HG03565 (cell line): Measurements from ENCODE around the gene GPR78.
"Not testable (repeated sequence)": the region's sequence is repeated elsewhere in the genome, so short reads cannot be mapped to it uniquely, and the experiment has no call there.

Experiments used
- ATAC-seq: cut with Tn5 transposase; IDR thresholded peaks from one replicate; pipeline ENCODE4 v1.9.1; 2021; ENCODE audit warnings: mild to moderate bottlenecking, moderate library complexity; ENCODE audit not compliant: unreplicated experiment

GPR78 gene

DNA sequence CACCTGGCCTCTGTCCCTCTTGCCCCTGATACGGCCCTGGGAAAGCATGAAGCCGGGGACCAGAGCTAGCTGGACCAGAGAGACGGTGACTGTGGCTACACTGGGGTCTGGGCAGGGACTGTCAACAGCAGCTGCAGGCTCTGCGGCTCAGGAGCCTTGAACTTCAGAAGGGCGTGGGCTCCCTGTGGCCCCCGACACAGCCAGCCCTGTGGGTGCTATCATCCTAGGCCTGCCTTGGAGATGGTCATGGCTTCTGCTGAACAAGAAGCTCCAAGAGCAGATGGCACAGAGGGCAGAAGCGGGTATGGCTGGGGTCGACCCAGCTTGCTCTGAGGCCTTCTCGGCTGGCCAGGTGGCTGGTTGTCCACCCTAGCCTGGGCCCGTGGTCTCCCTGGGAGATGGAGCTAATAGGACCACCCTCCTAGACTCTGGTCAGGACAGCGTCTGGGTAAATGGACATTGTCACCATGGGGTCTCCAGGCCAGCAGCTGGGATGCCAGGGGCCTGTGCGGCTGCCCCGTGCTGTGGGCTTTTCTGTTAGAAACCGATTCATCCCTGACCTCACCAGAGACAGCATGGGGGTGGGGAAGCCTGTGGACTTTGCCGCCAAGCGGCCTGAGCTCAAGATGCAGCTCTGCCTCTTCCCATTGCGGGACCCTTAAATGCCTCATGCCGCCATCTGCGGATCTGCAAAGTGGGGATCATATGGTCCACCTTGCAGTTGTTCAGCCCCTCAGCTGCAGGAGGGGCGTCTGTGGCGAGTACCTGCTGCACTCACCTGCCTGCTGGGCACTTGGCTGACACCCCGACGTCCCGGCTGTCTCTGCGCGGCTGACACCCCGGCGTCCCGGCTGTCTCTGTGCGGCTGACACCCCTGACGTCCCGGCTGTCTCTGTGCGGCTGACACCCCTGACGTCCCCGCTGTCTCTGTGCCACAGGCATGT is 33.5 kb downstream of the GPR78 start:
- ATAC-seq: no peak

DNA sequence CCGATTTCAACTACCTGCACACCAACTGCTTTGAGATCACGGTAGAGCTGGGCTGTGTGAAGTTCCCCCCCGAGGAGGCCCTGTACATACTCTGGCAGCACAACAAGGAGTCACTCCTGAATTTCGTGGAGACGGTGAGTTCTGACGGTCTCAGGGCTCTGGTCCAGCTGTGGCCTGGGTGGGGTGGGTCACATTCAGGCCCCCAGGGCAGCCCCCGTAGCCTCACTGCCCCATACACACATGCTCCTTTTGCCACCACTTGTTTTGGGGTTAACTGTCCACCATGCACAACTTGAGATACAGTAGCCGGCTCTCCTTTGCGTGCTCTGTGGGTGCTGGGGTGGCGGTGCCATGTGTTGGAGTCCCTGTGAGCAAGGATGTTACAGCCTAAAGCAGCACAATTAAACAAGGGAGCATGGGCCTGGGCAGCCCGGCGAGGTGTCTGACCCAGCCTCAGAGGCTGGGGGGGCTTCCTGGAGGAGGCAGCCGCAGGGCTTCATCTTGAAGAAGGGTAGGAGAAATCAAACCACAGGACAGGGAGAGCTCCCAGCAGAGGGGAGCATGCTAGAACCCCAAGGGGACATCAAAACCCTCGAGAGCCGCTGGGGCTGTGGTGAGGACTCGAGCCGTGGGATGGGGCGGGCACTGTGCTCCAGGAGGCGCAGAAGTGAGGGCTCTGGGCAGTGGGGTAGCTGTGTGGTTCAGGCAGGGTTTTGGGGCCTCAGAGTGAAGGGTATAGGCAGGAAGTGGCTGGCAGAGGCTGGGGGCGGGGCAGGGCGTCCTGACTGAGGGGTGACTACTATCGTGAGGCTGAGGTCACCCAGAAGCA is 34.4 kb downstream of the GPR78 start:
- no peak for ATAC-seq

DNA sequence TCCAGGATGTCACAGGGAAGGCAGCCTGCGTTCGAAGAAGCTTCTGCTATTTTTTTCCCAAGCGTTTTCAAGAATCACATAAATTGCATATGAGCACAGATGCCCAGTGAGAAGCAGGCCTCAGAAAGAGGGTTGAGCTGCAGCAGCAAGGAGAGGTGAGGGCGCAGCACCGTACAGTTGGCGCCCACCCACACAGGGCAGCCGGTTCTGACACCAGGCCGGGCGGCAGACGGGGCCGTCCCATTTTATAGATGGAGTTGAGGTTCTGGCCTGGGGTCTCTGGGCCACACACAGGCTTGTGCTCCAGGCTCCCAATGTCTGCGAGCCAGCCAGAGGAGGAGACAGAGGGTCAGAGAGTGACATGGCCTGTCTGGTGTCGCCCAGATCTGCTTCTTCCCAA is 35.2 kb downstream of the GPR78 start:
- no peak for ATAC-seq

DNA sequence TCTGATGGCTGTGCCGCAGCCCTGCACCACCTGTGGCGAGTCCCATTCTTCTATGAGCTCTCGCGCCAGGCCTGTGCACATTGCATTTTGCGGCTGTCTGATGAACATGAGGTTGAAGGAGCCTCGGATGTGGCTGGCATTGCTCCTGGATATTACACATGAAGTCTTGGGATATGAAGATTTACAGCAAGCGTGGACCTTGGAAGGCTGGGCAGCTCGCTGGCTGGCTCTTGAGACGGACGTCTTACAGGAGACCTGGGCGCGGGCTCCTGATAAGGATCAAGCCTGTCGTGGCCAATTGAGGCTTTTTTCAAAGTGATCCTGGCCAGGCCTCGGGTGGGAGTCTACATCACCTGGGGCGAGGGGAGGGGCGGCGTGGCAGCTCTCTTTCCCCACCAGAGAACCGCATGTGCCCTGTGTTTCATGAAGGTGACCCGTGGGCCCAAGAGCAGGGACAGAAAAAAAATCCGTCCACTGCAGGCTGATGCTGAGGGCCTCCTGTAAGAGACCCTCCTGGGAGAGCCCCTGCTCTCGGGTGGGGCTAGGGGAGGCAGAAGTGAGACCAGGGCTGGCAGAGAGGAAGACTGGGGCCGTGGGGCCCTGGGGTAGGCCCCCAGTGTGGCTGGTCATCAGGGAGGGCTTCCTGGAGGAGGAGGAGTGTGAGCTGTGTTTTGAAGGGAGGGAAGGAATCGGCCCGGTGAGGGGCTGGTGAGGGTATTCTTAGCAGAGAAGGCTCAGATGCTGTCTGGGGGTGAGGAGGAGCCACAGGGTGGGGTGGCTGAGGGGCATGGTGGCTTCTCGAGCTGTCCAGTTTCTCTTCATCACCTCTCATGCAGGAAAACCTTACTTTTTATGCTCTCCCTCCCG is 36.0 kb downstream of the GPR78 start:
- ATAC-seq: no peak

DNA sequence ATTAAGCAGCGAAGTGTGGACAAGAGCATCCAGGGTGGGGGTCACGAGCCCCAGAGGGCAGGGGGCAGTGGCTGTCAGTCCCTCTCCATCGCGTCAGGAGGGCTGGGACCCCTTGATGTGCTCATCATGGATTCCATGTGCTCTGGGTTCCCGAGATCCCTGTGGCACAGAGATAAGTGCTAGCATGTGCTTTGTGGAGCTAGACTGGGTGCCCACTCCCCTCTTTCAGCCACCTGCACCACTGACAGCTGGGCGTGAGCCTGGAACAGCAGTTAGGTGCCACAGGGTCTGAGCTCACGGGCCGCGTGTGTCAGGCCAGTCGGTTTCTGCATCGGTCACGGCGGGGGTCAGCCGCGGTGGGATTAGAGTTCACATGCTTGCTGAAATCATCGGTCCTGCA is 36.6 kb downstream of the GPR78 start:
- ATAC-seq: no peak

DNA sequence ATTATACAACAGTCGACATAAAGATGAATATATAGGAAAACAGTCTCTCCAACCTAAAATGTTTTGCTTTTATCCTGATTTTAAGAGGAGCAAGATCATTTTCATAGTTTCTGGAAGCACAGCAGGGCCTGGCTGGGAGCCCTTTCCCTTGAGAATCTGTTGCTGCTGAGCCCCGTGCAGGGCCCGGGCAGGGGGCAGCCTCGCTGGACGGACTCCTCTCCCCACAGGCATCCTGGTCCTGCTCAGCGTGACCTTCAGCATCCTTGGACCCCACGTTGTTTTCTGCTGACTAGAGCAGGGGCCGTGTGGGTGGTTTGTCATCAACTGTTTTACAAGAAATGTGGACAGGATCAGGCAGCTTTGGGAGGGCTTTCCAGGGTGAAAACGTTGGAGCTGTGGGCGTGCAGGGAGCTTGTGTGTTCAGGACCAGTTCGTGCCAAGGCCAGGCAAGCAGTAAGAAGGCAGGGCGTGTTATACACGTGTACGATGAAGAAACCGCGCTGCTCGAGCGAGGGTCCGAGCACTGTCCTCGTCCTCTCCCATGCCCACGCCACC is 37.4 kb downstream of the GPR78 start:
- ATAC-seq: no peak

DNA sequence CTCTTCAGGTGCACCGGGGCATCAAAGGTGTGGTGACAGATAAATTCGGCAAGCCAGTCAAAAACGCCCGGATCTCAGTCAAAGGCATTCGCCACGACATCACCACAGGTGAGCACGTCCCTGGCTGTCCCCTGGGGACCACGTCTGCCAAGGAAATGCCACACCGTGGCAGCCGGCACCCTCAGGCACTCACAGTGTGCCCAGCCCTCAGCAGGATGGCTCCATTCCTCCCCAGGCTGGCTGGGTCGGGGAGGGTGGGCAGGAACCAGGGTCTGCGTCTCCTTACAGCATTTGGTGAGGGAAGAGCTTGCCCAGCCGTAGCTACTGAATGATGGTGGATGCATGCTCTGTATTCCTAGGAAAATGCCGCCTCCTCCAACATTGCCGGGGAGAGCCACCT is 38.2 kb downstream of the GPR78 start:
- no peak for ATAC-seq

DNA sequence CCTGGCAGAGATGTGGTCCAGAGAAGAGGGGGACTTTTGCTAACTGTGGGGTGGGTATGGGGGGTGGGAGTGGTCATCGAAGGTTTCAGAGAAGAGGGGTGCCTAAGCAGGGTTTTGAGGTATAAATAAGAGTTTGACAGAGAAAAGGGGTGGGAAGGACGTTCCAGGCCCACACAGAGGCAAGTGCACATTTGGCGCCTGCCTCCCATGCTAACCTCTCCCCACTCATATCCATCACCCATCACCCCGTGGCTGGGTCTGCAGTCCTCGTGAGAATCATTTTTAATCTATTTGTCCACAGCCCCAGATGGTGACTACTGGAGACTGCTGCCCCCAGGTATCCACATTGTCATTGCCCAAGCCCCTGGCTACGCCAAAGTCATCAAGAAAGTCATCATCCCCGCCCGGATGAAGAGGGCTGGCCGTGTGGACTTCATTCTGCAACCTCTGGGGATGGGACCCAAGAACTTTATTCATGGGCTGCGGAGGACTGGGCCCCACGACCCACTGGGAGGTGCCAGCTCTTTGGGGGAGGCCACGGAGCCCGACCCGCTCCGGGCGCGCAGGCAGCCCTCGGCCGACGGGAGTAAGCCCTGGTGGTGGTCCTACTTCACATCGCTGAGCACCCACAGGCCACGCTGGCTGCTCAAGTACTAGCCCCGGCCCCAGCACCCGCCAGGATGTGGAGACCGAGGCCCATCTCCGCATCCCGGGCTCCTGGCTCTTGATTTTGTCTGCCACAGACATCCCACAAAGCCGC is 38.9 kb downstream of the GPR78 start:
- ATAC-seq: no peak

DNA sequence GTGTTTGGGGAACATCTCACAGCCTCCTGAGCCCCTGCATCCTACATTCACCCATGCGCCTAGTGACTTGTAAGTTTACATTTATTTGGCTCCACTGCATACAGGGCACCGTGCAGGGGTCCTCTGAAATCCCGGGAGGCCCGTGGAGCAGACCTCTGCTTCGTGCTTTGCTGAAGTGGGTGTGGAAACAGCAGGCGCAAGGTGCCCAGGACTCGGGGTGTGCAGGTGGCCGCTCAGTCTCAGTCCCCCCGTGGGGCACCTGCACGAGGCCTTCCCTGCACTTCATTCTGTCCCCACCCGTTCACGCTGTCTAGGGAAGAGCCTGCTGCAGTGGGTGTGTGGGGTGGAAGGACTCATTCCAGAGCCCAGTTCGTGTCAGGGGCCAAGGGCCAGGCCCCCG is 40.9 kb downstream of the GPR78 start:
- ATAC-seq: not testable (repeated sequence)

DNA sequence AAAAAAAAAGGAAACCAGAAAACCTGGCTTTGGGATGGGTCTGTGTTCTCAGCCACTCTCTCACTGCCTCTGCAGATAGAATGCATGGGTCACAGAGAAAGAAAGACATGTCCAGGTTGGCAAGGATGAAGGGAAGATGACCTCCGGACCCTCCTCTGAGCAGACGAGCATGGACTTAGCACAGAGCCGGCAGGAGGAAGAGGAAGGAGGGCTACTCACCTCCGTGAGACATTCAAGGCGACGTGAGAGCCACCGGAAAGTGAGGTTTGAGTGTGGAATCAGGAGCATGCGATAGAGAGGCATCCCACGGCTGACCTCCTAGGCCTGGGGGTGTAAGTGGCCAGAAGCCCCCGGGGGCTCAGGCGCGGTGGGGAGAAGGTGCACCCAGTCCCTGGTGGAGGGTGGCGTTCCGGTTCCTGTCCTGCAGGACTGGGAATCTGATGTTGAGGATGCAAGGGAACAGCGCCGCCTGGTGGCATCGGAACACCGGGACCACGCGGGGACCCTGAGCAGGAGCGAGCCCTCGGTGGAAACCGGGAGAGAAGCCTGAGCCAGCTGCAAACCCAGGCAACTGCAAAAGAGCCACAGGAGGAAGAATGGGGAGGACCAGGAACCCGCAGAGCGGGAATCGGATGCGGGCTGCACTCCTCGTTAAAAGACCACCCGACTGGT is 44.5 kb downstream of the GPR78 start:
- ATAC-seq: not testable (repeated sequence)

DNA sequence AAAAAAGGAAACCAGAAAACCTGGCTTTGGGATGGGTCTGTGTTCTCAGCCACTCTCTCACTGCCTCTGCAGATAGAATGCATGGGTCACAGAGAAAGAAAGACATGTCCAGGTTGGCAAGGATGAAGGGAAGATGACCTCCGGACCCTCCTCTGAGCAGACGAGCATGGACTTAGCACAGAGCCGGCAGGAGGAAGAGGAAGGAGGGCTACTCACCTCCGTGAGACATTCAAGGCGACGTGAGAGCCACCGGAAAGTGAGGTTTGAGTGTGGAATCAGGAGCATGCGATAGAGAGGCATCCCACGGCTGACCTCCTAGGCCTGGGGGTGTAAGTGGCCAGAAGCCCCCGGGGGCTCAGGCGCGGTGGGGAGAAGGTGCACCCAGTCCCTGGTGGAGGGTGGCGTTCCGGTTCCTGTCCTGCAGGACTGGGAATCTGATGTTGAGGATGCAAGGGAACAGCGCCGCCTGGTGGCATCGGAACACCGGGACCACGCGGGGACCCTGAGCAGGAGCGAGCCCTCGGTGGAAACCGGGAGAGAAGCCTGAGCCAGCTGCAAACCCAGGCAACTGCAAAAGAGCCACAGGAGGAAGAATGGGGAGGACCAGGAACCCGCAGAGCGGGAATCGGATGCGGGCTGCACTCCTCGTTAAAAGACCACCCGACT is 50.2 kb downstream of the GPR78 start:
- ATAC-seq: not testable (repeated sequence)

DNA sequence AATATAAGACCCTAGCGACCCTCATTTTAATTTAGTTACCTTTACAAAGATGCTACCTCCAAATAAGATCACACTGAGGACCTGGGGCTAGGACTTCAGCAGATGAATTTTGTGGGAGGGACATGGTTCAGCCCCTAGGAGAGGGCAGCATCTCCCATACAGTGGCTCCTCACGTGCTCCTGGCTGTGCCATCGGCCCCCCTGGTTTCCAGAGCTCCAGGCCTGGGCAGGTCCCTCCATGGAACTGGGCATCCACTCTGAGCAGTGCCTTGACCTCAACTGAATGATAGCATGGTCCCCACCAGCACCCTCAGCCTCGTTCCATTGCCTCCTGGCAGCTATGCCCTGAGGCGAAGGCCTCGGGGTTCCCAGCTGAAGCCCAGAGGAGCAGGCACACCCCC is 51.7 kb downstream of the GPR78 start:
- not testable (repeated sequence) for ATAC-seq

DNA sequence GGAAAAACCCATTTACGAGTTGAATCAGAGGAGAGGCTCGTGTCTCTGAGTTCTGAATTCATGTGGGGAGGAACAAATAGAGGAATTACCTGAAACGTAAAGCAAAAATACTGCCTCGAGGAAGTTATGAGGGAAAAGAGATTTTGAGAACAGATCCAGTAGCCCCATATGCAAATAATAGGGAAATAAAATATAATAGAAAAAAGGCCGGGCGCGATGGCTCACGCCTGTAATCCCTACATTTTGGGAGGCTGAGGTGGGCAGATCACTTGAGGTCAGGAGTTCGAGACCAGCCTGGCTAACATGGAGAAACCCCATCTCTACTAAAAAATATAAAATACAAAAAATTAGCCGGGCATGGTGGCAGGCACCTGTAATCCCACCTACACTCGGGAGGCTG is 54.6 kb downstream of the GPR78 start:
- ATAC-seq: not testable (repeated sequence)

DNA sequence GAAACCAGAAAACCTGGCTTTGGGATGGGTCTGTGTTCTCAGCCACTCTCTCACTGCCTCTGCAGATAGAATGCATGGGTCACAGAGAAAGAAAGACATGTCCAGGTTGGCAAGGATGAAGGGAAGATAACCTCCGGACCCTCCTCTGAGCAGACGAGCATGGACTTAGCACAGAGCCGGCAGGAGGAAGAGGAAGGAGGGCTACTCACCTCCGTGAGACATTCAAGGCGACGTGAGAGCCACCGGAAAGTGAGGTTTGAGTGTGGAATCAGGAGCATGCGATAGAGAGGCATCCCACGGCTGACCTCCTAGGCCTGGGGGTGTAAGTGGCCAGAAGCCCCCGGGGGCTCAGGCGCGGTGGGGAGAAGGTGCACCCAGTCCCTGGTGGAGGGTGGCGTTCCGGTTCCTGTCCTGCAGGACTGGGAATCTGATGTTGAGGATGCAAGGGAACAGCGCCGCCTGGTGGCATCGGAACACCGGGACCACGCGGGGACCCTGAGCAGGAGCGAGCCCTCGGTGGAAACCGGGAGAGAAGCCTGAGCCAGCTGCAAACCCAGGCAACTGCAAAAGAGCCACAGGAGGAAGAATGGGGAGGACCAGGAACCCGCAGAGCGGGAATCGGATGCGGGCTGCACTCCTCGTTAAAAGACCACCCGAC is 55.8 kb downstream of the GPR78 start:
- not testable (repeated sequence) for ATAC-seq
